ENCODE results near the gene XIRP1.
"Not testable (repeated sequence)": the region's sequence is repeated elsewhere in the genome, so short reads cannot be mapped to it uniquely, and the experiment has no call there.

Gene XIRP1, protein sequence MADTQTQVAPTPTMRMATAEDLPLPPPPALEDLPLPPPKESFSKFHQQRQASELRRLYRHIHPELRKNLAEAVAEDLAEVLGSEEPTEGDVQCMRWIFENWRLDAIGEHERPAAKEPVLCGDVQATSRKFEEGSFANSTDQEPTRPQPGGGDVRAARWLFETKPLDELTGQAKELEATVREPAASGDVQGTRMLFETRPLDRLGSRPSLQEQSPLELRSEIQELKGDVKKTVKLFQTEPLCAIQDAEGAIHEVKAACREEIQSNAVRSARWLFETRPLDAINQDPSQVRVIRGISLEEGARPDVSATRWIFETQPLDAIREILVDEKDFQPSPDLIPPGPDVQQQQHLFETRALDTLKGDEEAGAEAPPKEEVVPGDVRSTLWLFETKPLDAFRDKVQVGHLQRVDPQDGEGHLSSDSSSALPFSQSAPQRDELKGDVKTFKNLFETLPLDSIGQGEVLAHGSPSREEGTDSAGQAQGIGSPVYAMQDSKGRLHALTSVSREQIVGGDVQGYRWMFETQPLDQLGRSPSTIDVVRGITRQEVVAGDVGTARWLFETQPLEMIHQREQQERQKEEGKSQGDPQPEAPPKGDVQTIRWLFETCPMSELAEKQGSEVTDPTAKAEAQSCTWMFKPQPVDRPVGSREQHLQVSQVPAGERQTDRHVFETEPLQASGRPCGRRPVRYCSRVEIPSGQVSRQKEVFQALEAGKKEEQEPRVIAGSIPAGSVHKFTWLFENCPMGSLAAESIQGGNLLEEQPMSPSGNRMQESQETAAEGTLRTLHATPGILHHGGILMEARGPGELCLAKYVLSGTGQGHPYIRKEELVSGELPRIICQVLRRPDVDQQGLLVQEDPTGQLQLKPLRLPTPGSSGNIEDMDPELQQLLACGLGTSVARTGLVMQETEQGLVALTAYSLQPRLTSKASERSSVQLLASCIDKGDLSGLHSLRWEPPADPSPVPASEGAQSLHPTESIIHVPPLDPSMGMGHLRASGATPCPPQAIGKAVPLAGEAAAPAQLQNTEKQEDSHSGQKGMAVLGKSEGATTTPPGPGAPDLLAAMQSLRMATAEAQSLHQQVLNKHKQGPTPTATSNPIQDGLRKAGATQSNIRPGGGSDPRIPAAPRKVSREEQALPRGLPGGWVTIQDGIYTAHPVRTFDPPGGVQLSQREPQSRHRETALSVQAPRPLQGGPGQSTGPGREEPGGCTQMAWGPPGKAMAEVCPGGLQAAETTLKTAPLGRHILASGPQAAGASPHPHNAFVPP (N-terminal part only)

DNA sequence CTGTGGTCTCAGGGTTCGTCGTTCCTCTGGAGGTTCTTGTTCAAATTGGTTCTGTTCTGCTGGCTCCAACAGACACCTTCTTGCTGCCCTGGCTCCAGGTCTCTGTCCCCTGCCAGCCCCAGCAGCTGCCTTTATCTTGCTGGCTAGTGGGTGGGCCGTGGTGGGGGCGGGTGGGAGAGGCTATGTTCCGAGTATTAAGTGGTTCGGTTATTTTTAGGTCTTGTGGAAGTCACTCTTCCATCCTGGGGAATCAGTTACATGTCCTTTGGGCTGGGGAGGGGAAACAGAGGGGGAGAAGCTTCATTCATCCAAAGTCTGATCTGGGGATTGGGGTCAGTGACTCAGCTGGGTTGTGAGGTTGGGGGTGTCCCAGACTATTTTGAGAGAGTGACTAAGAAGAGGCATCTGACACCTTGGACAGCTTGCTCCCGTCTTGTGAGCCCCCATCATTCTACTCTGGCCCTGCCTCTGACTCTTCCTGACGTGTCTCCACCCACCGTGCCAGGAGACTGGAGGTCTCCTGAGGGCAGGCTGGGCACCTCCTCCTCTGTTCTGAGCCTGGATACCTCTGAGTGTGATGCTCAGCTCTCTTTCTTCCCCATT, at the start of gene XIRP1:
TSS of gene XIRP1 (minus strand) at position 106 of the 603 bp plus-strand sequence. CDS start 3,150 bp downstream, outside the sequence.
- no peak for DNase-seq (ENCODE audit: low read depth)

DNA sequence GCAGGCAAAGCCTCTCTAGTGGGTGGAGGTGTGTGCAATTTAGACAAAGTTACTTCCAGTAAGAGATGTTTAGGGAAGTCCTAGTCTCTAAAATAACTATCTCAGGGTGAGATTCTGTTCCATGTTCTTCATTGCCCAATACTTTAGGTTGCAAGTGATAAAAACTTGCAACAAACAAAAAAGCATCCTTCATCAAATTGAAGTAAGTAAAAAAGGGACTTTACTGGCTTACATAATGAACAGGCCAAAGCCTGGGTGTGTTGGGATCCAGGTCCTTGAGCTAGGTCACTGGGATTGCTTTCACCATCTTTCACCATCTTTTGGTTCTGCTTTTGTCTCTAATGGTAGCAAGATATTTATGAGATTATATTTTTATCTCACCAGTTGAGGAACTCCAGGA, 49.2 kb upstream of the XIRP1 start:
- no peak for DNase-seq (ENCODE audit: low read depth)

DNA sequence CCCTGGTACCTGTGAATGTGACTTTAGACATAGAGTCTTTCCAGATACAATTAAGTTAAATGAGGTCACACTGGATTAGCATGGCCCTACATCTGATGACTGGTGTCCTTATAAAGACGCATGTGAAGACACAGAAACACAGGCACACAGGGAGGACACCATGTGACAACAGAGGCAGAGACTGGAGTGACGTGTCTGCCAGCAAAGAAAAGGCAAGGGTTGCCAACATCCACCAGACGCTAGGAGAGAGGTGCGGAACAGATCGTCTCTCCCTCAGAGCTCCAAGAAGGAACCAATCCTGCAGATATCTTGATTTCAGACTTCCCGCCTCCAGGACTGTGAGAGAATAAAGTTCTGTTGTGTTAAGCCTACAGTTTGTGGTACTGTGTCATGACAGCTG, 44.6 kb upstream of the XIRP1 start:
- DNase-seq (ENCODE audit: low read depth): no peak

GRCh38 chr3:39234651-39235050, 42.3 kb upstream of the XIRP1 start:
- no peak for DNase-seq (ENCODE audit: low read depth)

DNA sequence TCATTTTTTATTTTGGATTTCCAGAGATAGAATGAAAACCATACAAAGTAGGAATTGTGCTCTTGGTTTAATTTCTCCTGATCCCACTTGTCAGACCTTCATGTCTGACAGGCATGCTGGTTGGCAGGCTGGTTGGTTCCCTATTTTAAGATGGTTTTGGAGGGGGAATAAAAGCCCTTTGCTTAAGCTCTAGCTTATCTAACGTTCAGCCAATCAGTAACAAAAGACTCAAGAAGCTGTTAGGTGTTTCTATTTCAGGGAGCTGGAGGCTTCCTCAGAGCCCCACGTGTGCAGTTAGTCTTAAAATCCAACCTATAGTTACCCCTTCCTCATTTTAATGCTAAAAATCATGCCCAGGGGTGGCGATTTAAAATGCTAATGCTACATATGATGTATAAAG, 40.5 kb upstream of the XIRP1 start:
- DNase-seq (ENCODE audit: low read depth): no peak

GRCh38 chr3:39230453-39230852, 38.1 kb upstream of the XIRP1 start:
- no peak for DNase-seq (ENCODE audit: low read depth)

DNA sequence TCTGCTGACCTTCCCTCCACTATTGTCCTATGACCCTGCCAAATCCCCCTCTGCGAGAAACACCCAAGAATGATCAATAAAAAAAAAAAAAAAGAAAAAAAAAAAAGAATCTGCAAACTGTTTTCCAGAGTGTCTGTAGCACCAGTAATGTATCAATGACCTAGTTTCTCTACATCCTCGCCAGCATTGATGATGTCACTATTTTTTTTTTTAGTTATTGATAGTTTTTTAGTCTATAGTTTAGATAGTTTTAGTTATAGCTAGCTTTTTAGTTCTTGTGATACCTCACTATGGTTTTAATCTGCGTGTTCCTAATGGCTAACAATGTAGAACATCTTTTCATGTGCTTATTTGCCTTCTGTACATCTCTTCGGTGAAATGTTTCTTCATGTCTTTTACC, 36.1 kb upstream of the XIRP1 start:
- no peak for DNase-seq (ENCODE audit: low read depth)

GRCh38 chr3:39227596-39227995, 35.2 kb upstream of the XIRP1 start:
- not testable (repeated sequence) for DNase-seq (ENCODE audit: low read depth)

DNA sequence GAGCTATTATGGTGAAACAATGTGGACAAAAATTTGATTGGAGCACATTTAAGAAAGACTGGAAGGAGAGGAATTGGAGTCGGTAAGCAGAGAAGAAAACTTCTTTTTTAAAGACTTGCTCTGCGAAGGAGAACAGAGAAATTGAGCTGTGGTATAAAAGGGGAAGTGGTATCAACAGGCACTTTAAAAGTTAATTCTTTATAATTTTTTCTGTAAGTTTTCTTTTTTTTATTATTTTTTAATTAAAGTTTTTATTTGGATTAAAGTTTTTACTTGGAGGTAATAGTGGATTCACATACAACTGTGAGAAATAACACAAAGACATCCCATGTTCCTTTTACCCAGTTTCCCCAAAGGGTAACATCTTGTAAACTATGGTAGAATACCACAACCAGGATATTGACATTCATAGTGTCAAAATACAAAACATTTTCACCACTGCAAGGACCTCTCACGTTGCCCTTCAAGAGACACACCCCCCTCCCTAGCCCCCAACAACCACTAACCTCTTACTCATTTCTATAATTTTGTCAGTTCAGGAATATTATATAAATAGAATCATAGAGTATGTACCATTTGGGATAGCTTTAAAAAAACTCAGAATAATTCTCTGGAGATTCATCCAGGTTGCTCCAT, 33.8 kb upstream of the XIRP1 start:
- no peak for DNase-seq (ENCODE audit: low read depth)

GRCh38 chr3:39224288-39224687, 31.9 kb upstream of the XIRP1 start:
- no peak for DNase-seq (ENCODE audit: low read depth)

DNA sequence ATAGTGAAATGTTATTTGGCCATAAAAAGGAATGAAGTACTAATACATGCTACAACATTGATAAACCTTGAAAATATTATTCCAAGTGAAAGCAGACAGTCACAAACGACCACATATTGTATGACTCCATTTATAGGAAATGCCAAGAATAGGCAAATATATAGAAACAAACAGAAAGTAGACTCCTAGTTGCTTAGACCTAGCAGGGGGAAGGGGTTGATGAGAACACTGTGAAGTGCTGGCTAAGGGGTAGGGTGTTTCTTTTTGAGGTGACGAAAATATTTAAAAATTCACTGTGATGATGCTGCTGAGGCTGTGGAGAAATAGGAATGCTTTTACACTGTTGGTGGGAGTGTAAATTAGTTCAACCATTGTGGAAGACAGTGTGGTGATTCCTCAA, 30.5 kb upstream of the XIRP1 start:
- no peak for DNase-seq (ENCODE audit: low read depth)

DNA sequence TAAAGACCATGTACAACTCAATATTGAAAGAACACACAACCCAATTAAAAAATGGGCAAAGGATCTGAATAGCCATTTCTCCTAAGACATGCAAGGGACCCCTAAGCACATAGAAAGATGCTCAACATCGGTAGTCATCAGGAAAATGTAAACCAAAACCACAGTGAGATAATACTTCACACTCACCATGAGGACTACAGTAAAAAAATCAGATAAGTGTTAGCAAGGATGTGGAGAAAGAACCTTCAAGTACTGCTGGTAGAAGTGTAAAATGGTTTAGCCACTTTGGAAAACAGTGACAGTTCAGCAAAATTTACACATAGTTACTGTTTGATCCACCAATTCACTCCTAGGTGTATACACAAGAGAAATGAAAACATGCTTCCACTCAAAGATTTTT, 30.1 kb upstream of the XIRP1 start:
- DNase-seq (ENCODE audit: low read depth): no peak

GRCh38 chr3:39221141-39221530, 28.7 kb upstream of the XIRP1 start:
- no peak for DNase-seq (ENCODE audit: low read depth)

DNA sequence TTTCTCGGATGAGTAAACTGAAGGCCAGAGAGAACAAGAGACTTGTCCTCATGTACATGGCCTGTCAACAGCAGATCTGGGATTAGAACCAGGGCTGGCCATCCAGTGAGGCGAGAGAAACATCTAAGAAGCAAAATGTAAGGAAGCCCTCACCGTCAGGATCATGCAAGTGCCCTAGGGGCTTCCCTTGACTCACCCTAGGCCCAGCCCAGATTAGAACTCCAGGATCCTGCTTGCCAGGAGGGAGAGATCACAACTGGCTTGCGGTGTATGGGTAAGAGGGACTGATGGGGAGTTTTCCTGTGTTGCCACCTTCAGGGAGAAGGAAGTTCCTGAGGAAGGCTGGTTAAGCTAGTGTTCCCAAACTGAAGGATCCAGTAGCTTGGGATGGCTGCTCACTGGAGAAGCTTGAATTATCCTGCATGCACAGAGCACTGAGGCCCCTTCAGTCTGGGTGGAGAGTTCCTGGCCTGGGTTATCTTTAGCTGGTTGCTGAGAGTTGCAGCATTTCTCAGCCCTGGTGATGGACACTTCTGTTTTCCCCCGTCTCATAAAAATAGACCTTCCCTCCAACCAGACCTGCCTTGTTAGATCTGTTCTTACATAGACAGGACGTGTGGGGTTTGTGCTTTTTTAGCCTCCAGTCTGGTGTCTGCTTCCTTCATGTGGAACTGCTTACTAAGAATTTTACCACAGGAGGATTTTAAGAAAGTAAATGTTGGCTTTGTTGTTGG, 28.2 kb upstream of the XIRP1 start:
- DNase-seq (ENCODE audit: low read depth): no peak

GRCh38 chr3:39219702-39220101, 27.3 kb upstream of the XIRP1 start:
- DNase-seq (ENCODE audit: low read depth): no peak

GRCh38 chr3:39216176-39216790, 23.9 kb upstream of the XIRP1 start:
- no peak for DNase-seq (ENCODE audit: low read depth)

- no peak for DNase-seq (ENCODE audit: low read depth)
Measured at GRCh38 chr3:39213613-39214012, 21.2 kb upstream of the XIRP1 start.

DNA sequence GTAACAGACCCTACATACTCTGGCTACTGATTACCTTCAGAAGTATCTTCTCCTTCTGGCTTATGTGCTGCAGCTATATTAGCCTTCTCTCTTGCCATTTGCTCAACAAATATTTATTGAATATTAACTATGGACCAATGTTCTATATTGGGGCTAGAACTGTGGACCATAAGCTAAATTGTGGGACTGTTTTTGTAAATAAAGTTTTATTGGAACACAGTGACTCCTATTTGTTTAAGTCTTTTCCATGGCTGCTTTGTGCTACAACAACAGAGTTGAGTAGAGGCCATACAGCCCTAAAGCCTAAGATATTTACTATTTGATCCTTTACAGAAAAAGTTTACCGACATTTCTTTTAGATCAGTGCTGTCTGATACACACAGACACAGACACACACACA, 20.3 kb upstream of the XIRP1 start:
- DNase-seq (ENCODE audit: low read depth): no peak

GRCh38 chr3:39211332-39212130, 19.1 kb upstream of the XIRP1 start:
- DNase-seq (ENCODE audit: low read depth): no peak

DNA sequence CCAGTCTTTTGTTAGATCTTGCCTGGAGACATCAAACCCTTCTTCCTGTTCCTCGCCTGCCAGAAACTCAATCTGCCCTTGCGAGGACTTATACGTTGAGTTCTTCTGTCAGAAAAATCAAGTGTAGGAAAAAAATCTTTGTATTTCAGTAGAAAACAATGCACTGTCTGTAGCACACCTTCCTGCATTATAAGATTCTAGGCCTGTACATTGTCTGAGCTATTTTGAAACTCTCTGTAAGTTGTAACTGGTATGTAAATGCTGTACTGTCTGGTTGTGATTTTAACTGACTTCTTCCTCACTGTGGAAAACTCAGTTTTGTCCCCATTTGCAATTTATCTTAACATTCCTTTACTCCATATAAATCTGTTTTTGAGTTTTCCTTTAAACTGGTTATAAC, 17.7 kb upstream of the XIRP1 start:
- DNase-seq (ENCODE audit: low read depth): no peak
